Measurements from ENCODE around the gene WFIKKN1.
A peak's percentile ranks its signal among the peaks of the same experiment; 100 is the strongest.

Gene WFIKKN1

GRCh38 chr16:659618-660017 is 28.8 kb downstream of the WFIKKN1 start:
- H3K4me1 ChIP-seq (ENCODE audit: control insufficient read depth, insufficient read depth, low read length) = peaks cover 3% of the 10 kb centered on the region; the same call in 1 of the 2 replicates
- no peak overlapping the region for H3K27ac ChIP-seq (ENCODE audit: extremely low read depth, low read depth, low read length)
- H3K9me3 ChIP-seq (ENCODE audit: control insufficient read depth, insufficient read depth, low read depth, low read length) = no peaks in the 10 kb centered on the region
- H3K36me3 ChIP-seq (ENCODE audit: control insufficient read depth in 2 of 2, insufficient read depth in 1 of 2, low read length in 2 of 2) = peaks cover 0 to 70% of the 10 kb centered on the region in 2 experiments; a peak in 2 of 3 replicates
- POLR2A ChIA-PET = interaction anchor here (0.9 to 1.4 kb wide), 2 partner anchors 9 to 10 kb away, joined by 4 read pairs; partner anchors contain the start of gene WDR90
- no peak overlapping the region for H3K4me3 ChIP-seq (ENCODE audit: low read depth, low read length)
- CTCF ChIA-PET = interaction anchor here (0.7 to 1.6 kb wide), 2 partner anchors 8 to 9 kb away, joined by 3 to 7 read pairs; partner anchors contain the start of gene RHOT2
- TF ChIP-seq SCRT2 (tag by site-specific recombination; IDR thresholded peaks at IDR 0.05) = peak; percentile 5; the same call in 1 of the 2 replicates
- no peak for TF ChIP-seq ZNF121 (tag by site-specific recombination; IDR thresholded peaks at IDR 0.05)

GRCh38 chr16:660132-660458 is 29.3 kb downstream of the WFIKKN1 start:
- CTCF ChIA-PET = no interaction called here
- H3K36me3 ChIP-seq (ENCODE audit: control insufficient read depth in 2 of 2, insufficient read depth in 1 of 2, low read length in 2 of 2) = peaks cover 0 to 65% of the 10 kb centered on the region in 2 experiments; a peak in 2 of 3 replicates
- POLR2A ChIA-PET = interaction anchor here (0.9 kb wide), 1 partner anchor 11 kb away, joined by 4 read pairs; the partner anchor contains the start of gene WDR90

More at GRCh38 chr16:660132-660458, 29.3 kb downstream of the WFIKKN1 start:
- Histone ChIP-seq H3K4me3 (ENCODE audit: low read depth, low read length) (no peak overlapping the region), H3K4me1 (ENCODE audit: control insufficient read depth, insufficient read depth, low read length) (peaks cover 3% of the 10 kb centered on the region; the same call in 1 of the 2 replicates), H3K27ac (ENCODE audit: extremely low read depth, low read depth, low read length) (no peak overlapping the region), H3K9me3 (ENCODE audit: control insufficient read depth, insufficient read depth, low read depth, low read length) (no peaks in the 10 kb centered on the region)
- peak; percentile 95; the same call in 1 of the 2 replicates for TF ChIP-seq ZIC2 (tag by site-specific recombination; IDR thresholded peaks at IDR 0.05)
- TF ChIP-seq ZNF148 (tag by site-specific recombination; IDR thresholded peaks at IDR 0.05; ENCODE audit: borderline replicate concordance) = no peak
- TF ChIP-seq ZNF146 (tag by site-specific recombination; IDR thresholded peaks at IDR 0.05) = no peak
- TF ChIP-seq ZBTB10 (tag by site-specific recombination; IDR thresholded peaks at IDR 0.05) = 0 out of 2 replicates have a peak, but pooled peaks have one; percentile 55
- TF ChIP-seq ZSCAN18 (tag by site-specific recombination; IDR thresholded peaks at IDR 0.05) = no peak
- no peak for TF ChIP-seq ZNF555 (tag by site-specific recombination; conservative IDR thresholded peaks at IDR 0.05)
- TF ChIP-seq KLF16 (tag by site-specific recombination; IDR thresholded peaks at IDR 0.05) = no peak
- TF ChIP-seq ZNF221 (tag by site-specific recombination; IDR thresholded peaks at IDR 0.05; ENCODE audit: borderline replicate concordance) = no peak
- peak; percentile 94 for TF ChIP-seq GLIS1 (tag by site-specific recombination; IDR thresholded peaks at IDR 0.05)

Data from HEK293 (cell line).